Thymus (tissue), 14 donors: ENCODE results near the gene GET4. TPM values are rescaled to one million over a fixed set of nuclear protein-coding genes. Genes with fewer than 3 reads are reported as not detected.

Source experiments
- DNase-seq, 9 donors: peaks; one replicate each; pipeline ENCODE4 v3.0.0-alpha.2; 2013; ENCODE audit warnings: low spot score in 9 of 9, low read depth in 6 of 9, missing footprints in 1 of 9
- H3K27ac ChIP-seq, 2 donors: one replicate each; pipeline ENCODE4 v1.5.1; 2013; ENCODE audit warnings: control low read depth in 1 of 2, low read depth in 1 of 2, low read length in 1 of 2, mild to moderate bottlenecking in 1 of 2, moderate library complexity in 1 of 2
- H3K27me3 ChIP-seq, 2 donors: one replicate each; pipeline ENCODE4 v1.5.1; 2013; ENCODE audit warnings: low read length in 1 of 2; ENCODE audit not compliant: control insufficient read depth in 2 of 2, insufficient read depth in 1 of 2
- H3K36me3 ChIP-seq, 2 donors: one replicate each; pipeline ENCODE4 v1.5.1; 2013; ENCODE audit warnings: low read length in 1 of 2, mild to moderate bottlenecking in 1 of 2, moderate library complexity in 1 of 2; ENCODE audit not compliant: control insufficient read depth in 2 of 2, insufficient read depth in 2 of 2
- H3K4me1 ChIP-seq, 2 donors: one replicate each; pipeline ENCODE4 v1.5.1; 2013; ENCODE audit warnings: low read length in 2 of 2; ENCODE audit not compliant: control insufficient read depth in 2 of 2, insufficient read depth in 2 of 2
- H3K4me3 ChIP-seq, 2 donors: one replicate each; pipeline ENCODE4 v1.5.1; 2013; ENCODE audit warnings: low read length in 2 of 2, control low read depth in 1 of 2, mild to moderate bottlenecking in 1 of 2
- H3K9me3 ChIP-seq, 2 donors: one replicate each; pipeline ENCODE4 v1.5.1; 2013; ENCODE audit warnings: low read length in 1 of 2, mild to moderate bottlenecking in 1 of 2; ENCODE audit not compliant: control insufficient read depth in 2 of 2, insufficient read depth in 1 of 2
- WGBS: extraction: QIAGEN DNeasy Blood & Tissue Kit; methylation state at CpG from one replicate; pipeline ENCODE4 v1.1.7; 2013; 5-methylcytosine and 5-hydroxymethylcytosine counted together
- long read RNA-seq, 10 donors: transcript quantifications; one replicate each; lab custom pipeline, GENCODE V29; 2026
- polyA plus RNA-seq: library from polyadenylated mRNA; stranded (reverse); fragments of 200-250 nt; gene quantifications from one replicate; pipeline ENCODE4 v1.2.3, GENCODE V29; 2013
- total RNA-seq: library from RNA; stranded (reverse); fragments of 120-200 nt; gene quantifications from one replicate; pipeline ENCODE4 v1.2.4, GENCODE V29; 2013
- donor health status: healthy.

Gene GET4, protein sequence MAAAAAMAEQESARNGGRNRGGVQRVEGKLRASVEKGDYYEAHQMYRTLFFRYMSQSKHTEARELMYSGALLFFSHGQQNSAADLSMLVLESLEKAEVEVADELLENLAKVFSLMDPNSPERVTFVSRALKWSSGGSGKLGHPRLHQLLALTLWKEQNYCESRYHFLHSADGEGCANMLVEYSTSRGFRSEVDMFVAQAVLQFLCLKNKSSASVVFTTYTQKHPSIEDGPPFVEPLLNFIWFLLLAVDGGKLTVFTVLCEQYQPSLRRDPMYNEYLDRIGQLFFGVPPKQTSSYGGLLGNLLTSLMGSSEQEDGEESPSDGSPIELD
- 24.3 TPM for total RNA-seq
- polyA plus RNA-seq, result 84.7 TPM
- long read RNA-seq, donor 1, full-length matches to known transcripts, result 3 of 3 reads
- long read RNA-seq, donor 1, partial matches to known transcripts, result 0 of 3 reads
- long read RNA-seq, donor 1, other reads (novel, unspliced or antisense), result 0 of 3 reads
- long read RNA-seq, donor 2, result 0 reads
- long read RNA-seq, donor 3, full-length matches to known transcripts, result 31 of 41 reads
- long read RNA-seq, donor 3, partial matches to known transcripts, result 10 of 41 reads
- long read RNA-seq, donor 3, other reads (novel, unspliced or antisense), result 0 of 41 reads
- long read RNA-seq, donor 4, transcript GET4-201 (9 exons, 2,090 nt), result major isoform, 10 of 10 reads
- long read RNA-seq, donor 4, partial matches to known transcripts, result 0 of 10 reads
- long read RNA-seq, donor 4, other reads (novel, unspliced or antisense), result 0 of 10 reads
- long read RNA-seq, donor 5, full-length matches to known transcripts, result 31 of 31 reads
- long read RNA-seq, donor 5, partial matches to known transcripts, result 0 of 31 reads
- long read RNA-seq, donor 5, other reads (novel, unspliced or antisense), result 0 of 31 reads
- long read RNA-seq, donor 6, full-length matches to known transcripts, result 17 of 17 reads
- long read RNA-seq, donor 6, partial matches to known transcripts, result 0 of 17 reads
- long read RNA-seq, donor 6, other reads (novel, unspliced or antisense), result 0 of 17 reads
- long read RNA-seq, donor 7, transcript GET4-201 (9 exons, 2,090 nt), result major isoform, 15 of 15 reads
- long read RNA-seq, donor 7, partial matches to known transcripts, result 0 of 15 reads
- long read RNA-seq, donor 7, other reads (novel, unspliced or antisense), result 0 of 15 reads
- long read RNA-seq, donor 8, transcript GET4-201 (9 exons, 2,090 nt), result major isoform, 5 of 5 reads
- long read RNA-seq, donor 8, partial matches to known transcripts, result 0 of 5 reads
- long read RNA-seq, donor 8, other reads (novel, unspliced or antisense), result 0 of 5 reads
- long read RNA-seq, donor 9, full-length matches to known transcripts, result 19 of 19 reads
- long read RNA-seq, donor 9, partial matches to known transcripts, result 0 of 19 reads
- long read RNA-seq, donor 9, other reads (novel, unspliced or antisense), result 0 of 19 reads
- long read RNA-seq, donor 10, transcript GET4-201 (9 exons, 2,090 nt), result major isoform, 12 of 17 reads
- long read RNA-seq, donor 10, partial matches to known transcripts, result 5 of 17 reads
- long read RNA-seq, donor 10, other reads (novel, unspliced or antisense), result 0 of 17 reads

DNA sequence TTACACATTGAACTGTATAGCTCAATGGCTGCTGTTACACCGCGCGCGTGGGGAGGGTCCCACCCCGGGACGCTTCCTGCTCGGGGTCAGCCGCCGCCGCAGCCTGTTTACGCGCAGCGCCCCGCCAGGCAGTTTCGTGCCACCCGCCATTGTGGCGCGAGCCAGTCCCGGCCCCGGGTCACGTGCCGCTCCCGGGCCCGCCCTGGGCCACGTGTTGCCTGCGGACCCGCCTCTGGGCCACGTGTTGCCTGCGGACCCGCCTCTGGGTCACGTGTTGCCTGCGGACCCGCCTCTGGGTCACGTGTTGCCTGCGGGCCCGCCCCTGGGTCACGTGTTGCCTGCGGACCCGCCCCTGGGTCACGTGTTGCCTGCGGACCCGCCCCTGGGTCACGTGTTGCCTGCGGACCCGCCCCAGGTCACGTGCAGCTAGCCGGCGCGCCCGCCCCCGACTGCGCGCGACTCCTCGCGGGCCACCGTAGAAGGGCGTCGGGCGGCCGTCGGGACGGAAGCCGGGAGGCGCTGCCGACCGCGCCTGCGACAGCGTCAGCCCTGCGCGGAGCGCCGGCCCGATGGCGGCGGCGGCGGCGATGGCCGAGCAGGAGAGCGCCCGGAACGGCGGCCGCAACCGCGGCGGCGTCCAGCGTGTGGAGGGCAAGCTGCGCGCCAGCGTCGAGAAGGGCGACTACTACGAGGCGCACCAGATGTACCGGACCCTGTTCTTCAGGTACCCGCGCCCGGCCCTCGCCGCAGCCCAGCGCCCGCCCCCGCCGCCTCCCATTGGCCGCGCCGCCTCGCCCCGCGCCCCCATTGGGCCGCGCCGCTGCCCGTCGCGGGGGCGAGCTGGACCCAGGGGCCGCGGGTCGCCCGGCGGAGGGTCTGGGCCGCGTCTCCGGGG is at the start of gene GET4:
GET4 (plus strand) TSS at position 478 of the 895 bp plus-strand sequence; CDS start at position 570, 92 bp downstream.
- peak within 1 kb of the TSS; percentile 75 to 78 for H3K27ac ChIP-seq
- H3K4me3 ChIP-seq, result peak within 1 kb of the TSS; percentile 79 to 94
- no peaks in the 10 kb centered on the region for H3K9me3 ChIP-seq
- no peaks in the 10 kb centered on the region for H3K27me3 ChIP-seq
- peaks cover 7 to 20% of the 10 kb centered on the region in 2 donors for H3K4me1 ChIP-seq
- WGBS, result under 1% methylated on average over 129 of the region's 129 CpGs
- H3K36me3 ChIP-seq, result peaks cover 12 to 23% of the 10 kb centered on the region in 2 donors
- DNase-seq, result peak; percentile 74 to 97 (median 89)

DNA sequence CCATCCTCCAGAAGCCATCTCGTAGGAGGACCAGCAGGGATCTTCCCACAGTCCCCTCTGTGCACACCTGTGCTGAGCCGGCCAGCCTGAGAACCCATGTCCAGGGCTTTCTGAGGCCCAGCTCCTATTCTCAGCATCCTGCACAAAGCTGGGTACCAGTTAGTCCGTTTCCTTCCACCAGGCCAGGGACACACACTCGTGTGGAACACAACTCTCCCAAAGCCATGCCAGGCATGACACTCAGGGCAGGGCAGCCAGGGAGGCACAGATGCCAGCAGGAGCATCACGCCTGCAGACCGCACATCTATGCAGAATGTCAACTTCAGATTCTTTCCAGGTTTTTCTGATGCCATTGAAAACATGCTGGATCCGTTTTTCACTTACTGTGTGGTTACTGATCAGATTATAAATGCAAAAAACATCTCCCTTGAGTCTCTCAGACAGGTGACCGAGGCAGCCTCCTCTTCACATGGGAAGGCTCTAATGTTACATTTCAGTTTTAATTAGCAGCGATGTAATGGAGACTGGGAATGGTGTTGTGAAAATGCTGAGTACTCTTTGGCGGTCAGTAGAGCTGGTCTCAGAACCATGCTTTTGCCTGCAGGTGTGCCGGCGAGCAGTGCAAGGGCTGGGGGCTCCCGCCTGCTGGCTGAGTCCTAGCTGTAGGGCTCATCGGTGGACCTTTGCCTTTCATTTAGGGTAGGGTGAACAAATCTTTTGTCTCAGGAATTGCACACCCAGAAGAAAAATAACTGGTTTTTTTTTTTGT is 47.4 kb upstream of the GET4 start:
- H3K4me1 ChIP-seq, result peaks cover 8 to 17% of the 10 kb centered on the region in 2 donors
- no peak overlapping the region for H3K27ac ChIP-seq
- 93% methylated on average over 14 of the region's 14 CpGs for WGBS
- H3K9me3 ChIP-seq, result no peaks in the 10 kb centered on the region
- H3K4me3 ChIP-seq, result no peak overlapping the region
- peaks cover 1 to 6% of the 10 kb centered on the region in 2 donors for H3K36me3 ChIP-seq
- H3K27me3 ChIP-seq, result no peaks in the 10 kb centered on the region
- DNase-seq, result no peak

DNA sequence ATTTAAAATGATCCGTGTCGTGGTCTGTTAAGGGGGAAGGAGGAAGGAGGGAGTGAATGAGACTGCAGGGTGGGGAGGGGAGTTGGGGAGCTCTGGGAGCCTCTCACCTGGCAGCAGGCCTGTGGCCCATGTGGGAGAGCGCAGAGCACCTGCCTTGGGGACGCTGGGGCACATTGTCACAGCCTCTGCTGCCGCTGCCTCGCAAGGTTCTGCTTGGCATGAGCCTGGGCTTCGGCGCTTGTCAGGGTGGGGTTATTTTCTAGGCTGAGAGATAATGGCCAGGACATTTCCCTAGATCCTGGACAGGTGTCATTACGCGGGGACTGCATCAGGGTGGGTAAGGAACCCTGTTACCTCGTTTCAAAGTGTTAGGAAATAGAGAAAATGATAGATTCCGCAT is 46.3 kb upstream of the GET4 start:
- no peak overlapping the region for H3K27ac ChIP-seq
- H3K4me3 ChIP-seq, result no peak overlapping the region
- WGBS, result 93% methylated on average over 12 of the region's 12 CpGs
- H3K27me3 ChIP-seq, result no peaks in the 10 kb centered on the region
- H3K4me1 ChIP-seq, result peaks cover 8 to 17% of the 10 kb centered on the region in 2 donors
- no peaks in the 10 kb centered on the region for H3K9me3 ChIP-seq
- no peak for DNase-seq
- peaks cover 0 to 3% of the 10 kb centered on the region in 2 donors for H3K36me3 ChIP-seq

DNA sequence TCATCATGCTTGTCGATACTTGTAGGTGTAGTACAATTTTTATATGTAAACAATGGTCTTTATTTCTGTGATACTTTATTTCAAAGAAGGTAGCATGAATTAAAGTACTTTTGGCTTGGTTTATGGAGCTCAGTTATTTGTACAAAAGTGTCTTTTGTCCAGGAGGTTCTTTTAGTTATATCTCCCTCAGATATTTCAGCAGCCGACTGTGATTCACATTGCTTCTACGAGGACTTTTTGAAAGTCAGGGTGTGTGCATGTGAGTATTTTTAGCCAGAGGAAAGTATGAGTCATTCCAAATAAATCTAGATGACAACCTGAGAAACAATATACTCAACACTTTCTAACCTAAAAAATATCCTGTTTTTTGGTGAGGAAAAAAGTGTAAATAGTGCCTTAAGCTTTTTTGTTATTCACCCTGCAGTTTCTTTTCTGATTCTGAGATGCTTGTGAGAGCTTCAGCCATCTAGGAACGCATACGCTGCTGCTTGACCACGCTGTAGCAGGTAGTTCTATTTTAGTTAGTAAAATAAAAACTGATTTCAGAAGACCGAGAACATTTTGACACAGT is 44.7 kb upstream of the GET4 start:
- Histone ChIP-seq H3K36me3 (peaks cover 4 to 14% of the 10 kb centered on the region in 2 donors), H3K9me3 (no peaks in the 10 kb centered on the region), H3K27ac (peak overlapping the region; percentile 77 to 92), H3K4me1 (peaks cover 8 to 24% of the 10 kb centered on the region in 2 donors), H3K27me3 (no peaks in the 10 kb centered on the region), H3K4me3 (no peak overlapping the region)
- peak in 1 of 9 donors; percentile 37 for DNase-seq
- 40% methylated on average over 7 of the region's 7 CpGs for WGBS

DNA sequence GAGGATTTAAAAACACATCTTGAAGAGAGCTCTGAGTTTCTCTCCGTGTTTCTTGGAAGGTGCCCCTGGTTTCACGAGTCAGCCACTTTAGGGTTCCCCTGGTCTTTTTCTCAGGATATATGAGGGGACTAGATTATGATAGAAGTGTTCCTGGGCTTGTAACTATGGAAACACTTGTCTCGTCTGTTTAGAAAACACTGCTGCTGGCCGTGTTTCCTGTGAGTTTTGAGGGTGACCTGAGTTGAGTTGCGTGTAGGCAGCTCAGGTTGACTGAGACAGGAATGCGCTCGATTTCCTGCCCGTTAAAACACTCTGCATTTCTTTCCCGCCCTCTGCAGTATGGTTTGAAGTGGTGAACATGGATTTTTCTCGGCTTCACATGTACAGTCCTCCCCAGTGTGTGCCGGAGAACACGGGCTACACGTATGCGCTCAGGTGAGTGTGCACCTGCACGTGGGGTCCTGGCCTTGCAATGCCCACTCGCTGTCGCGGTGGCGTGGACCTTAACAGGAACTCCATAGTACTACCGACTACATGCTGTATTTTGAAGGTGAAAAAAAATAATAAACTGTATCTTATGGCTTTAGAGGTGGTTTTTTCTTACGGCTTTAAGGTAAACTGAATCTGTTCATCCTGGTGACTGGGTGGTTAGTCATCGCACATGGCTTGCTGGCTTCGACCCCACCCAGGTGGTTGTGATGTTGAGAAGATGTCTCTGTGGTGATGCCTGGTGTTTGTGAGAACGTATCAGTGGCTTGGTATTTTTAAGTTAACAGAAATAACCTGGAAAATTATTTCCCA is 44.0 kb upstream of the GET4 start, which contains the start of gene SUN1:
SUN1 (plus strand) TSS at position 310 of the 801 bp plus-strand sequence; CDS start at position 359, 49 bp downstream.
- Histone ChIP-seq H3K36me3 (peaks cover 4 to 14% of the 10 kb centered on the region in 2 donors), H3K9me3 (no peaks in the 10 kb centered on the region), H3K27ac (peak within 1 kb of the TSS; percentile 77 to 92), H3K4me1 (peaks cover 8 to 24% of the 10 kb centered on the region in 2 donors), H3K27me3 (no peaks in the 10 kb centered on the region), H3K4me3 (no peak within 1 kb of the TSS)
- DNase-seq, result peak in 2 of 9 donors; percentile 21 to 65
- 58% methylated on average over 24 of the region's 24 CpGs for WGBS

DNA sequence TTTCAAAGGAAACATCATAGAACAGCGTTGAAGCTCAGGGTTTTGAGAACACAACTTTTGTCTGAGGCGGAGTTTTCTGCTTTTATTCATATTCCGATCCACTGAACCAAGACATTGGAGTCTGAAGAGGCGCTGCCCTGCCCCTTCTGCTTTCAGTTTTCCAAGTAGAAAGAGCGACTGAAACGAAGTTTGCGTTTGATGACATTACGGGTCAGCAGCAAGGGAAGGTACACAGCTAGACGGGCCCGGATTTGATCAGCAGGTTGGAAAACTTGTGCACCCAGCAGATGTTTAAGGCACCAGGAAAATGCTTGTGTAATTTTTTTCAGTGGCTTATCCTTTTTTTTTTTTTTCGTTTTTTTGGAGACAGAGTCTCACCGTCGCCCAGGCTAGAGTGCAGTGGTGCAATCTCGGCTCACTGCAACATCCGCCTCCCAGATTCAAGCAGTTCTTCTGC is 43.4 kb upstream of the GET4 start:
- peaks cover 4 to 14% of the 10 kb centered on the region in 2 donors for H3K36me3 ChIP-seq
- H3K4me3 ChIP-seq, result no peak overlapping the region
- no peak for DNase-seq
- peak overlapping the region in 1 of 2 donors; percentile 64 for H3K27ac ChIP-seq
- peaks cover 8 to 24% of the 10 kb centered on the region in 2 donors for H3K4me1 ChIP-seq
- no peaks in the 10 kb centered on the region for H3K9me3 ChIP-seq
- WGBS, result 96% methylated on average over 15 of the region's 15 CpGs
- no peaks in the 10 kb centered on the region for H3K27me3 ChIP-seq
